ENCODE measurements around the gene MAP2K6.

Gene MAP2K6

DNA sequence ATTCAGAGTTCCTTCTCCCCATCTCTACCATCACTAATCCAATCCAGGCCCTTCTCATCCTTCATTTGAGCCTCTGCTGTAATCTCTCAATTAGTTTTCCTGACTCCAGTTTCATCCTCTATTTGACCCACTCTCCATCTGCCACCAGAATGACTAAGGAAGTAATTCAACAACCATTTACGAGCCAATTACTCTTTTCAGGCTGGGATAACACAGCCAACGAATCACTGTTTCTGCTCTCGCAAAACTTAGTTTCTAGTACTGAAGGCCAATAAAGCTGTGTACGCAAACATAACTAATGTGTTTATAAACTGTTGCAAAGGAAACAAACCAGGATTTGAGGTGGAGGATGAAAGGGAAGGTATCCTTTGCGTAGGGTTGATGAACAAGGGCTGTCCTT lies 53.7 kb downstream of the MAP2K6 start:
- DNase-seq (ENCODE audit: extremely low spot score) = no peak
- no peak for TF ChIP-seq HDGF (IDR thresholded peaks at IDR 0.05; ENCODE audit: borderline replicate concordance)
- no peak for TF ChIP-seq ELF4 (IDR thresholded peaks at IDR 0.05)
- no peak for TF ChIP-seq NFRKB (IDR thresholded peaks at IDR 0.05)
- no peak for TF ChIP-seq SUZ12 (IDR thresholded peaks at IDR 0.05)
- no peak for TF ChIP-seq LEF1 (IDR thresholded peaks at IDR 0.05; ENCODE audit: borderline replicate concordance)
- TF ChIP-seq TARDBP (IDR thresholded peaks at IDR 0.05) = no peak
- TF ChIP-seq FOXK2 (IDR thresholded peaks at IDR 0.05) = no peak
- TF ChIP-seq PKNOX1 (IDR thresholded peaks at IDR 0.05) = peak; percentile 69
- POLR2A ChIA-PET = no interaction called here
- CTCF ChIA-PET = no interaction called here

- POLR2A ChIA-PET = no interaction called here
- CTCF ChIA-PET = no interaction called here
- DNase-seq (ENCODE audit: extremely low spot score) = no peak
These were observed 56.2 kb downstream of the MAP2K6 start for GRCh38 chr17:69470702-69471101.

GRCh38 chr17:69471406-69471805 lies 56.9 kb downstream of the MAP2K6 start:
- TF ChIP-seq FOXA1 (IDR thresholded peaks at IDR 0.05) (no peak), ZNF384 (IDR thresholded peaks at IDR 0.05) (no peak), LEF1 (IDR thresholded peaks at IDR 0.05; ENCODE audit: borderline replicate concordance) (no peak), ELF4 (IDR thresholded peaks at IDR 0.05) (no peak), ARNT (IDR thresholded peaks at IDR 0.05) (no peak), L3MBTL2 (conservative IDR thresholded peaks at IDR 0.05) (no peak), FOXK2 (IDR thresholded peaks at IDR 0.05) (no peak), CTBP1 (IDR thresholded peaks at IDR 0.05; ENCODE audit: borderline replicate concordance) (no peak), BHLHE40 (IDR thresholded peaks at IDR 0.05; ENCODE audit: borderline replicate concordance) (no peak), SUZ12 (IDR thresholded peaks at IDR 0.05) (no peak), PKNOX1 (IDR thresholded peaks at IDR 0.05) (no peak), SP1 (IDR thresholded peaks at IDR 0.05) (no peak), FOXM1 (IDR thresholded peaks at IDR 0.05; ENCODE audit: borderline replicate concordance) (no peak), HDGF (IDR thresholded peaks at IDR 0.05; ENCODE audit: borderline replicate concordance) (no peak)
- CTCF ChIA-PET = no interaction called here
- DNase-seq (ENCODE audit: extremely low spot score) = no peak
- POLR2A ChIA-PET = no interaction called here

More at GRCh38 chr17:69470702-69471101, 56.2 kb downstream of the MAP2K6 start:
- TF ChIP-seq PKNOX1 (IDR thresholded peaks at IDR 0.05) (no peak), SUZ12 (IDR thresholded peaks at IDR 0.05) (no peak), FOXK2 (IDR thresholded peaks at IDR 0.05) (no peak), ZNF384 (IDR thresholded peaks at IDR 0.05) (no peak), BHLHE40 (IDR thresholded peaks at IDR 0.05; ENCODE audit: borderline replicate concordance) (no peak), L3MBTL2 (conservative IDR thresholded peaks at IDR 0.05) (no peak), TARDBP (IDR thresholded peaks at IDR 0.05) (no peak), FOXA1 (IDR thresholded peaks at IDR 0.05) (no peak), ELF4 (IDR thresholded peaks at IDR 0.05) (no peak), HDGF (IDR thresholded peaks at IDR 0.05; ENCODE audit: borderline replicate concordance) (no peak), FOXM1 (IDR thresholded peaks at IDR 0.05; ENCODE audit: borderline replicate concordance) (no peak), NFRKB (IDR thresholded peaks at IDR 0.05) (no peak), ARNT (IDR thresholded peaks at IDR 0.05) (no peak), CTBP1 (IDR thresholded peaks at IDR 0.05; ENCODE audit: borderline replicate concordance) (no peak)

- CTCF ChIA-PET = interaction anchor here (0.6 to 0.7 kb wide), 2 partner anchors 22 to 60 kb away, joined by 3 to 4 read pairs; no protein-coding TSS in a partner anchor
- POLR2A ChIA-PET = no interaction called here
- no peak for DNase-seq (ENCODE audit: extremely low spot score)
- no peak for TF ChIP-seq PKNOX1 (IDR thresholded peaks at IDR 0.05)
- no peak for TF ChIP-seq ZNF384 (IDR thresholded peaks at IDR 0.05)
- no peak for TF ChIP-seq BHLHE40 (IDR thresholded peaks at IDR 0.05; ENCODE audit: borderline replicate concordance)
- no peak for TF ChIP-seq L3MBTL2 (conservative IDR thresholded peaks at IDR 0.05)
- no peak for TF ChIP-seq LEF1 (IDR thresholded peaks at IDR 0.05; ENCODE audit: borderline replicate concordance)
- no peak for TF ChIP-seq NFRKB (IDR thresholded peaks at IDR 0.05)
- no peak for TF ChIP-seq ELF4 (IDR thresholded peaks at IDR 0.05)
- no peak for TF ChIP-seq FOXK2 (IDR thresholded peaks at IDR 0.05)
- no peak for TF ChIP-seq ARNT (IDR thresholded peaks at IDR 0.05)
- TF ChIP-seq FOXA1 (IDR thresholded peaks at IDR 0.05) = no peak
These were observed 59.6 kb downstream of the MAP2K6 start for GRCh38 chr17:69473841-69474831.

GRCh38 chr17:69477204-69477902 lies 62.9 kb downstream of the MAP2K6 start:
- POLR2A ChIA-PET = no interaction called here
- DNase-seq (ENCODE audit: extremely low spot score) = no peak
- TF ChIP-seq LEF1 (IDR thresholded peaks at IDR 0.05; ENCODE audit: borderline replicate concordance) (no peak), PKNOX1 (IDR thresholded peaks at IDR 0.05) (no peak), HDGF (IDR thresholded peaks at IDR 0.05; ENCODE audit: borderline replicate concordance) (no peak), NFRKB (IDR thresholded peaks at IDR 0.05) (no peak), SP1 (IDR thresholded peaks at IDR 0.05) (no peak), ARNT (IDR thresholded peaks at IDR 0.05) (no peak), SUZ12 (IDR thresholded peaks at IDR 0.05) (no peak), ZNF384 (IDR thresholded peaks at IDR 0.05) (no peak), FOXA1 (IDR thresholded peaks at IDR 0.05) (no peak), BHLHE40 (IDR thresholded peaks at IDR 0.05; ENCODE audit: borderline replicate concordance) (no peak), CTBP1 (IDR thresholded peaks at IDR 0.05; ENCODE audit: borderline replicate concordance) (no peak), ELF4 (IDR thresholded peaks at IDR 0.05) (no peak), TARDBP (IDR thresholded peaks at IDR 0.05) (no peak), FOXK2 (IDR thresholded peaks at IDR 0.05) (no peak), L3MBTL2 (conservative IDR thresholded peaks at IDR 0.05) (no peak), FOXM1 (IDR thresholded peaks at IDR 0.05; ENCODE audit: borderline replicate concordance) (no peak)
- CTCF ChIA-PET = no interaction called here
